H1 (cell line): ENCODE data around the gene KIAA1755. TPM values are rescaled to one million over a fixed set of nuclear protein-coding genes. Genes with fewer than 3 reads are reported as not detected.

Source experiments
- ASH2L ChIP-seq: fragments of 200-600, 300-600 bp; sonication (generic); IDR thresholded peaks from one replicate; pipeline ENCODE4 v1.7.1; 2017; ENCODE audit warnings: low read length
- CTBP2 ChIP-seq: IDR thresholded peaks from 2 replicates; pipeline ENCODE4 v1.7.0; 2011; ENCODE audit warnings: borderline replicate concordance, mild to moderate bottlenecking, moderate library complexity, mixed read lengths, low read length; ENCODE audit not compliant: insufficient read depth, insufficient read length
- JUN ChIP-seq: IDR thresholded peaks from 2 replicates; pipeline ENCODE4 v1.6.1; 2011; ENCODE audit warnings: low read depth, mild to moderate bottlenecking, improper control_type of control experiment, low read length
- JUND ChIP-seq: IDR thresholded peaks from 2 replicates; pipeline ENCODE4 v1.6.1; 2011; ENCODE audit warnings: mild to moderate bottlenecking, improper control_type of control experiment, low read length
- KDM5A ChIP-seq: fragments of 200-600 bp; IDR thresholded peaks from 2 replicates; pipeline ENCODE4 v1.7.1; 2012; ENCODE audit warnings: mild to moderate bottlenecking, low read length, inconsistent platforms, mixed read lengths
- POU5F1 ChIP-seq: IDR thresholded peaks from 2 replicates; pipeline ENCODE4 v1.6.1; 2011; ENCODE audit warnings: low read depth, mild to moderate bottlenecking, low read length, moderate library complexity
- RAD21 ChIP-seq, 2 experiments: IDR thresholded peaks in 1 of 2; conservative IDR thresholded peaks in 1 of 2; 2 replicates each; pipeline ENCODE4 v1.6.1; 2011; ENCODE audit warnings: low read depth in 2 of 2, low read length in 2 of 2, improper control_type of control experiment in 1 of 2, inconsistent platforms in 1 of 2, mild to moderate bottlenecking in 1 of 2, moderate library complexity in 1 of 2
- RBBP5 ChIP-seq: IDR thresholded peaks from 2 replicates; pipeline ENCODE4 v1.7.1; 2012; ENCODE audit warnings: low read depth, mild to moderate bottlenecking, inconsistent platforms, low read length, moderate library complexity, borderline replicate concordance
- RXRA ChIP-seq: IDR thresholded peaks from 2 replicates; pipeline ENCODE4 v1.6.1; 2011; ENCODE audit warnings: low read depth, mild to moderate bottlenecking, low read length, moderate library complexity; ENCODE audit not compliant: insufficient read depth
- SP4 ChIP-seq: IDR thresholded peaks from 2 replicates; pipeline ENCODE4 v1.6.1; 2012; ENCODE audit warnings: low read length, inconsistent platforms
- ZNF274 ChIP-seq: IDR thresholded peaks from 2 replicates; pipeline ENCODE4 v1.7.0; 2012; ENCODE audit warnings: low read length, borderline replicate concordance; ENCODE audit errors: extremely low read depth
- polyA plus RNA-seq, 7 experiments: library from polyadenylated mRNA; depleted of rRNA in 3 of 7; stranded (reverse) in 5 of 7; unstranded in 2 of 7; fragments of >200 nt in 5 of 7; fragments of 200-250 nt in 2 of 7; gene quantifications; 1 replicate in 5 of 7; 2 replicates in 1 of 7; 4 replicates in 1 of 7; pipeline versions ENCODE4 v1.2.1 to v1.2.3, GENCODE V29; 2011 to 2013; ENCODE audit warnings: missing spikeins in 2 of 7, mixed read lengths in 2 of 7
- total RNA-seq: library from RNA; stranded (reverse); fragmentation: NEBNext Ultra II Directional; extraction: Animal tissue kit (Norgen Biotek cat#: 25700); gene quantifications from 2 replicates; pipeline ENCODE4 v1.2.1, GENCODE V29; 2021
- TF ChIP-seq, protein P1 (sequence below): fragments of 300-600 bp; sonication (generic); IDR thresholded peaks from 2 replicates; pipeline ENCODE4 v1.7.1; 2012; ENCODE audit warnings: low read length, moderate library complexity, mild to moderate bottlenecking, inconsistent platforms; ENCODE audit not compliant: insufficient replicate concordance

The KIAA1755 gene
- total and polyA plus RNA-seq, 2 of the 8 experiments (the other 6 are each of a cell fraction or from before 2014, with no cell fraction given): 0.23 TPM; not detected in 1

DNA sequence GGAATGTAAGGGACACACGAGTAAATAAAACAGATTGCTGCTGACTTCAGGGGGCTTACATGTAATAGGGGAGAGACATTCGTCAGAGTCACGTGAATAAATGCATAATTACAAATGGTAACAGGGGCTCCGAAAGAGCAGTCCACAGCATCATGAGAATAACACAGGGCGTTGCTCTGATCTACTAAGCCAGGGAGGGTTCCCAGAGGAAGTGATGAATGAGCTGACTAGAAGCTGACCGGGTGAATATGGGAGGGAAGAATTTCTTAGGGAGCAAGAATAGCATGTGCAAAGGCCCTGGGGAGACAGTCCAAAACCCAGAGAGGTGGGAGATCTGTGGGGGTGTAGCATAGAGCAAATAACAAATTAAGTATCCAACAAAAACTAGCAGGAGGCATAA is 45.8 kb upstream of the KIAA1755 start (continued):
- TF ChIP-seq, protein P1, sequence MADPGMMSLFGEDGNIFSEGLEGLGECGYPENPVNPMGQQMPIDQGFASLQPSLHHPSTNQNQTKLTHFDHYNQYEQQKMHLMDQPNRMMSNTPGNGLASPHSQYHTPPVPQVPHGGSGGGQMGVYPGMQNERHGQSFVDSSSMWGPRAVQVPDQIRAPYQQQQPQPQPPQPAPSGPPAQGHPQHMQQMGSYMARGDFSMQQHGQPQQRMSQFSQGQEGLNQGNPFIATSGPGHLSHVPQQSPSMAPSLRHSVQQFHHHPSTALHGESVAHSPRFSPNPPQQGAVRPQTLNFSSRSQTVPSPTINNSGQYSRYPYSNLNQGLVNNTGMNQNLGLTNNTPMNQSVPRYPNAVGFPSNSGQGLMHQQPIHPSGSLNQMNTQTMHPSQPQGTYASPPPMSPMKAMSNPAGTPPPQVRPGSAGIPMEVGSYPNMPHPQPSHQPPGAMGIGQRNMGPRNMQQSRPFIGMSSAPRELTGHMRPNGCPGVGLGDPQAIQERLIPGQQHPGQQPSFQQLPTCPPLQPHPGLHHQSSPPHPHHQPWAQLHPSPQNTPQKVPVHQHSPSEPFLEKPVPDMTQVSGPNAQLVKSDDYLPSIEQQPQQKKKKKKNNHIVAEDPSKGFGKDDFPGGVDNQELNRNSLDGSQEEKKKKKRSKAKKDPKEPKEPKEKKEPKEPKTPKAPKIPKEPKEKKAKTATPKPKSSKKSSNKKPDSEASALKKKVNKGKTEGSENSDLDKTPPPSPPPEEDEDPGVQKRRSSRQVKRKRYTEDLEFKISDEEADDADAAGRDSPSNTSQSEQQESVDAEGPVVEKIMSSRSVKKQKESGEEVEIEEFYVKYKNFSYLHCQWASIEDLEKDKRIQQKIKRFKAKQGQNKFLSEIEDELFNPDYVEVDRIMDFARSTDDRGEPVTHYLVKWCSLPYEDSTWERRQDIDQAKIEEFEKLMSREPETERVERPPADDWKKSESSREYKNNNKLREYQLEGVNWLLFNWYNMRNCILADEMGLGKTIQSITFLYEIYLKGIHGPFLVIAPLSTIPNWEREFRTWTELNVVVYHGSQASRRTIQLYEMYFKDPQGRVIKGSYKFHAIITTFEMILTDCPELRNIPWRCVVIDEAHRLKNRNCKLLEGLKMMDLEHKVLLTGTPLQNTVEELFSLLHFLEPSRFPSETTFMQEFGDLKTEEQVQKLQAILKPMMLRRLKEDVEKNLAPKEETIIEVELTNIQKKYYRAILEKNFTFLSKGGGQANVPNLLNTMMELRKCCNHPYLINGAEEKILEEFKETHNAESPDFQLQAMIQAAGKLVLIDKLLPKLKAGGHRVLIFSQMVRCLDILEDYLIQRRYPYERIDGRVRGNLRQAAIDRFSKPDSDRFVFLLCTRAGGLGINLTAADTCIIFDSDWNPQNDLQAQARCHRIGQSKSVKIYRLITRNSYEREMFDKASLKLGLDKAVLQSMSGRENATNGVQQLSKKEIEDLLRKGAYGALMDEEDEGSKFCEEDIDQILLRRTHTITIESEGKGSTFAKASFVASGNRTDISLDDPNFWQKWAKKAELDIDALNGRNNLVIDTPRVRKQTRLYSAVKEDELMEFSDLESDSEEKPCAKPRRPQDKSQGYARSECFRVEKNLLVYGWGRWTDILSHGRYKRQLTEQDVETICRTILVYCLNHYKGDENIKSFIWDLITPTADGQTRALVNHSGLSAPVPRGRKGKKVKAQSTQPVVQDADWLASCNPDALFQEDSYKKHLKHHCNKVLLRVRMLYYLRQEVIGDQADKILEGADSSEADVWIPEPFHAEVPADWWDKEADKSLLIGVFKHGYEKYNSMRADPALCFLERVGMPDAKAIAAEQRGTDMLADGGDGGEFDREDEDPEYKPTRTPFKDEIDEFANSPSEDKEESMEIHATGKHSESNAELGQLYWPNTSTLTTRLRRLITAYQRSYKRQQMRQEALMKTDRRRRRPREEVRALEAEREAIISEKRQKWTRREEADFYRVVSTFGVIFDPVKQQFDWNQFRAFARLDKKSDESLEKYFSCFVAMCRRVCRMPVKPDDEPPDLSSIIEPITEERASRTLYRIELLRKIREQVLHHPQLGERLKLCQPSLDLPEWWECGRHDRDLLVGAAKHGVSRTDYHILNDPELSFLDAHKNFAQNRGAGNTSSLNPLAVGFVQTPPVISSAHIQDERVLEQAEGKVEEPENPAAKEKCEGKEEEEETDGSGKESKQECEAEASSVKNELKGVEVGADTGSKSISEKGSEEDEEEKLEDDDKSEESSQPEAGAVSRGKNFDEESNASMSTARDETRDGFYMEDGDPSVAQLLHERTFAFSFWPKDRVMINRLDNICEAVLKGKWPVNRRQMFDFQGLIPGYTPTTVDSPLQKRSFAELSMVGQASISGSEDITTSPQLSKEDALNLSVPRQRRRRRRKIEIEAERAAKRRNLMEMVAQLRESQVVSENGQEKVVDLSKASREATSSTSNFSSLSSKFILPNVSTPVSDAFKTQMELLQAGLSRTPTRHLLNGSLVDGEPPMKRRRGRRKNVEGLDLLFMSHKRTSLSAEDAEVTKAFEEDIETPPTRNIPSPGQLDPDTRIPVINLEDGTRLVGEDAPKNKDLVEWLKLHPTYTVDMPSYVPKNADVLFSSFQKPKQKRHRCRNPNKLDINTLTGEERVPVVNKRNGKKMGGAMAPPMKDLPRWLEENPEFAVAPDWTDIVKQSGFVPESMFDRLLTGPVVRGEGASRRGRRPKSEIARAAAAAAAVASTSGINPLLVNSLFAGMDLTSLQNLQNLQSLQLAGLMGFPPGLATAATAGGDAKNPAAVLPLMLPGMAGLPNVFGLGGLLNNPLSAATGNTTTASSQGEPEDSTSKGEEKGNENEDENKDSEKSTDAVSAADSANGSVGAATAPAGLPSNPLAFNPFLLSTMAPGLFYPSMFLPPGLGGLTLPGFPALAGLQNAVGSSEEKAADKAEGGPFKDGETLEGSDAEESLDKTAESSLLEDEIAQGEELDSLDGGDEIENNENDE: no peak
- TF ChIP-seq KDM5A (no peak), SP4 (no peak), RAD21 (IDR thresholded peaks at IDR 0.05 in 1 of 2, conservative IDR thresholded peaks at IDR 0.05 in 1 of 2; ENCODE audit: low read depth in 2 of 2, low read length in 2 of 2) (no peak), RBBP5 (no peak), CTBP2 (no peak), ASH2L (no peak), RXRA (no peak), ZNF274 (no peak), JUND (no peak), POU5F1 (no peak), JUN (no peak)
